ENCODE results near the gene TTC4.
A peak's percentile ranks its signal among the peaks of the same experiment; 100 is the strongest.

TTC4 gene

GRCh38 chr1:54706419-54706818 lies 9.2 kb upstream of the TTC4 start:
- no peak for DNase-seq

GRCh38 chr1:54708385-54708784 lies 7.3 kb upstream of the TTC4 start:
- DNase-seq = no peak

GRCh38 chr1:54709547-54710292 lies 5.9 kb upstream of the TTC4 start:
- DNase-seq = no peak

GRCh38 chr1:54710434-54710833 lies 5.2 kb upstream of the TTC4 start:
- no peak for DNase-seq

- DNase-seq = no peak
Measured at GRCh38 chr1:54710841-54711240, 4.8 kb upstream of the TTC4 start.

GRCh38 chr1:54711536-54711935 lies 4.1 kb upstream of the TTC4 start:
- DNase-seq = no peak

GRCh38 chr1:54714881-54715492 lies 674 bp upstream of the TTC4 start:
- DNase-seq = no peak

- peak; percentile 1 for DNase-seq
Measured at GRCh38 chr1:54716299-54717047, 812 bp downstream of the TTC4 start.

GRCh38 chr1:54721719-54722118 lies 6.1 kb downstream of the TTC4 start:
- no peak for DNase-seq

GRCh38 chr1:54723985-54724384 lies 8.3 kb downstream of the TTC4 start:
- DNase-seq = no peak

- DNase-seq = no peak
Measured at GRCh38 chr1:54724771-54725170, 9.1 kb downstream of the TTC4 start.

GRCh38 chr1:54728027-54728426 lies 12.4 kb downstream of the TTC4 start:
- DNase-seq = no peak

- no peak for DNase-seq
Measured at GRCh38 chr1:54736685-54737084, 21.0 kb downstream of the TTC4 start.

GRCh38 chr1:54738244-54738643 lies 22.6 kb downstream of the TTC4 start:
- no peak for DNase-seq

GRCh38 chr1:54741531-54741930 lies 25.9 kb downstream of the TTC4 start:
- DNase-seq = no peak

GRCh38 chr1:54742282-54742681 lies 26.6 kb downstream of the TTC4 start:
- no peak for DNase-seq

GRCh38 chr1:54743416-54744226 lies 28.0 kb downstream of the TTC4 start:
- DNase-seq = no peak

GRCh38 chr1:54744696-54745095 lies 29.0 kb downstream of the TTC4 start:
- DNase-seq = no peak

GRCh38 chr1:54745274-54745673 lies 29.6 kb downstream of the TTC4 start:
- DNase-seq = no peak

- DNase-seq = no peak
Measured at GRCh38 chr1:54745864-54746263, 30.2 kb downstream of the TTC4 start.

- no peak for DNase-seq
Measured at GRCh38 chr1:54748094-54748835, 32.6 kb downstream of the TTC4 start.

GRCh38 chr1:54750596-54750995 lies 34.9 kb downstream of the TTC4 start:
- DNase-seq = no peak

Measured in NCI-H526 treated with DMSO at 0.1 percent for 48 hours (cell line).